Type B pancreatic cell (in vitro differentiated cells): ENCODE measurements around the gene ACSS1. TPM values are rescaled to one million over a fixed set of nuclear protein-coding genes. Genes with fewer than 3 reads are reported as not detected.

Experiments
- DNase-seq: peaks from one replicate; pipeline ENCODE4 v3.0.0; 2021; ENCODE audit warnings: mixed read lengths; ENCODE audit not compliant: unreplicated experiment; ENCODE audit errors: extremely low spot score
- H3K27ac Mint-ChIP-seq: 2 replicates; pipeline ENCODE4 v1.8.0; 2021; ENCODE audit warnings: mild to moderate bottlenecking, mixed read lengths
- H3K27me3 Mint-ChIP-seq: 2 replicates; pipeline ENCODE4 v1.8.0; 2021; ENCODE audit warnings: mixed read lengths
- H3K36me3 Mint-ChIP-seq: 2 replicates; pipeline ENCODE4 v1.8.0; 2021; ENCODE audit warnings: mixed read lengths
- H3K4me1 Mint-ChIP-seq: one replicate; pipeline ENCODE4 v1.8.0; 2021; ENCODE audit warnings: mixed read lengths; ENCODE audit not compliant: unreplicated experiment
- H3K4me3 Mint-ChIP-seq: 2 replicates; pipeline ENCODE4 v1.8.0; 2021; ENCODE audit warnings: mild to moderate bottlenecking, mixed read lengths
- H3K9me3 Mint-ChIP-seq: 2 replicates; pipeline ENCODE4 v1.8.0; 2021; ENCODE audit warnings: mixed read lengths
- total RNA-seq: library from RNA; stranded (reverse); gene quantifications from 2 replicates; pipeline ENCODE4 v1.2.1, GENCODE V29; 2021; ENCODE audit warnings: low replicate concordance
- TF ChIP-seq, protein P1 (sequence below): fragments of 200-600 bp; sonication (generic); conservative IDR thresholded peaks from 2 replicates; pipeline ENCODE4 v1.5.0; 2021; ENCODE audit warnings: antibody characterized with exemption, mild to moderate bottlenecking

The ACSS1 gene
- total RNA-seq, 1 donor from 2014 or later = 27.5 TPM

DNA sequence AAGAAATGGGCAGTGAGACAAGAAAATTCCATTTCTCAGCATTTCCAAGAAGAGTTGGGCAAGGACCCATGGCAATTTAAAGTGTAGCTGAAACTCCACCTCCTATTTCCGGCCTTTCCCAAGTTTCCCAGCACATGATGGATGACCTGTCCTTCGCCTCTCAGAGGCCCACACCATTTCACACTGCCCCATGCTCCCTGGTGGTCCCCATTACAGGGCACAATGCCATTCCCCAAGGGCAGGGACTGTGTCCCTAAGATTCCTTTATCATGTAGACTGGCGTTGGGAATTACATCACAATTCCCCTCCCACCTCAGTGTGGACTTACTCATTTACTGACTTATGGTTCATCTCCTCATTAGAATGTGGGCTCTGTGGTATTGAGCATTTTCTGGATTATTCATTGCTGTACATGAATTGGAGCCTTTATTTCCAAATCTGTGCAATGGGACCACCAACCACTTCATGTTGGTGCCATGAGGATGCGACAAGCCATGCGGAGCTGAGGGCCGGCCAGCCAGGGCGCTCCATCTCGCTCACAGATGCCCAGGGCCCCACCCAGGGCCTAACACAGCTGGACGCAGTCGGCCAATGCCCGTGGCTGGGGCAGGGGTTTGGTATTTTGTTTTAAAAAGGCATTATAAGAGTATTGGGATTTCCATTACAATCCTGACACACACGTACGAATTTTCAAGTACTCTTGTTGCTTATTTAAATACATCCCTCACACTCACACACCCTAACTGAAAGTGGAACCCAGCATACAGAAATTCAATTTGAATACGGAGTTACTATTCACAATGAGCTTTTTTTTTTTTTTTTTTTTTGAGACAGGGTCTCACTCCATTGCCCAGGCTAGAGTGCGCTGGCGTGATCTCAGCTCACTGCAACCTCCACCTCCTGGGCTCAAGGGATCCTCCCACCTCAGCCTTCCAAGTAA is 5.4 kb downstream of the ACSS1 start:
- Mint-ChIP-seq H3K27me3 (peaks cover 12% of the 10 kb centered on the region), H3K9me3 (no peaks in the 10 kb centered on the region), H3K4me3 (no peak overlapping the region), H3K27ac (no peak overlapping the region), H3K36me3 (no peaks in the 10 kb centered on the region), H3K4me1 (peaks cover 35% of the 10 kb centered on the region)
- TF ChIP-seq, protein P1, sequence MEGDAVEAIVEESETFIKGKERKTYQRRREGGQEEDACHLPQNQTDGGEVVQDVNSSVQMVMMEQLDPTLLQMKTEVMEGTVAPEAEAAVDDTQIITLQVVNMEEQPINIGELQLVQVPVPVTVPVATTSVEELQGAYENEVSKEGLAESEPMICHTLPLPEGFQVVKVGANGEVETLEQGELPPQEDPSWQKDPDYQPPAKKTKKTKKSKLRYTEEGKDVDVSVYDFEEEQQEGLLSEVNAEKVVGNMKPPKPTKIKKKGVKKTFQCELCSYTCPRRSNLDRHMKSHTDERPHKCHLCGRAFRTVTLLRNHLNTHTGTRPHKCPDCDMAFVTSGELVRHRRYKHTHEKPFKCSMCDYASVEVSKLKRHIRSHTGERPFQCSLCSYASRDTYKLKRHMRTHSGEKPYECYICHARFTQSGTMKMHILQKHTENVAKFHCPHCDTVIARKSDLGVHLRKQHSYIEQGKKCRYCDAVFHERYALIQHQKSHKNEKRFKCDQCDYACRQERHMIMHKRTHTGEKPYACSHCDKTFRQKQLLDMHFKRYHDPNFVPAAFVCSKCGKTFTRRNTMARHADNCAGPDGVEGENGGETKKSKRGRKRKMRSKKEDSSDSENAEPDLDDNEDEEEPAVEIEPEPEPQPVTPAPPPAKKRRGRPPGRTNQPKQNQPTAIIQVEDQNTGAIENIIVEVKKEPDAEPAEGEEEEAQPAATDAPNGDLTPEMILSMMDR = no peak
- no peak for DNase-seq

DNA sequence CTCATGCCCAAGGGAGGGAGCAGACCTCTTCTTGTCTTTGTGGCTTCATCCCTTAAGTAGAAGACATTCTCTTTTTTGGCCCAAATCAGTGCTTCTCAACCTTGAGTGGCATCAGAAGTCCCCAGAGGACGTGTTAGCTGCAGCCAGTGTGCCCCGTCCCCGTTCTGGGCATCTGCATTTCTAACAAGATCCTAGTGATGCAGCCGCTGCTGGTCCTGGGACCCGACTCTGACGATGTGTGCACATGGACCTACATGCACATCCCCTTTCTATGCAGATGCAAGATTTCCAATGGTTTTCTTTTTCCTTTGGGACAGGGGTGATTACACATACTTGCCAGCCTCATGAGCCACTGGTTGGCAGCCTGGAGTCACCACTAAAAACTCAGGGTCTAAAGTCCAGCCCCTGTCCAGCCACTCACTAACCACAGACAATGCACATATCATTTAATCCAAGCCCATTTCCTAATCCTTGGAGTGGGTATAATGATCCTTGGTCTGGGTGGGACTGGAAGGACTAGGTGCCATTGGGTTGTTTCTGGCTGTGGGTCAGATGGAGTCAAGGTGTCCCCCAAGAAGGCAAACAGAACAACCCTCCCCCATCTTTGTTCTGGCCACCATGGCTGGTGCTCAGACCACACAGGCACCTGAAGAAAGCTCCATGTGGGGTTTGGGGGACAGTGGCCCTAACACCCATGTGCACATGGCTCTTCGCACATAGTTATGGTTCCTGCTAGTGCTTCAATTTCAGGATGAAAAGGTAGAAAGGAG is 6.4 kb downstream of the ACSS1 start:
- Mint-ChIP-seq H3K9me3 (no peaks in the 10 kb centered on the region), H3K27me3 (peaks cover 12% of the 10 kb centered on the region), H3K36me3 (no peaks in the 10 kb centered on the region), H3K27ac (no peak overlapping the region), H3K4me3 (no peak overlapping the region), H3K4me1 (peaks cover 35% of the 10 kb centered on the region)
- TF ChIP-seq, protein P1 = no peak
- no peak for DNase-seq

DNA sequence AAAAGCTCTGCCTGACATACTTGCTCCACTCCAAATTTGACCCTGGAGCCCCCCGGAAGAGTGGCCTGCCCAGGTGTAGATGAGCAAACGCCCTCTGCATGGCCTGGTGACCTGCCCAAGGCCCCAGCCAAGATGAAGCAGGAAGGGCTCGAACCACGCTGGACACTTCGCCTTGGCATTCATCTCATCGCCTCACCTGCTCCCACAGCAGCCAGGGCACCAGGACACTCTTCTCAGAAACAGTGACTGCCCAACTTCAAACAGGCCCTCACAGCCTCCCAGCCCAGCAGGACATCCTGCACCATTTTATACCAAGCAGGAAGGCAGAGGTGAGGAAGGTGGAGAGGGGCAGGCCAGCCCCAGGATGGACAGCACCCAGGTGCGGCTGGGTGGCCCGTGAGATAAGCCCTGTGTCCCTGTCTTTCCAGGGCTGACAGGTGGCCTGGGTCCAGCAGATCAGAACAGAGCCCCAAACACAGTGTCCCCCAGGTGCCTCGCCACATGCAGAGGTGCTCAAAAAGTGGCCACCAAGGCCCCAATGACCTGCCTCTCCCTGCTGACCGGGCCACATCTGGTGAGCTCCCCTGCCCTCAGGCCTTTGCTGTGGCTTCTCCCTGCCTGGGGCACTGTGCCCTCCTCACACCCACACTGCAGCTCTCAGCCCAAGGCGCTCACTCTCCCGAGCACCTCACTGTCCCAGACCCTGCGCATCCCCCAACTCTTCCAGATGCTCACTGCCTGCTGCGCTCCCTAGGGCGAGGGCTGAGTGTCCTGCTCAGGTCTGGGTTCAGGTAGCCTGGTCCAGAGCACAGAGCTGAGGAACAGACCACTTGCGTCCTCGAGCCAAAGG is 7.2 kb downstream of the ACSS1 start:
- Mint-ChIP-seq H3K9me3 (no peaks in the 10 kb centered on the region), H3K27ac (no peak overlapping the region), H3K36me3 (no peaks in the 10 kb centered on the region), H3K4me1 (peaks cover 35% of the 10 kb centered on the region), H3K27me3 (peaks cover 7% of the 10 kb centered on the region), H3K4me3 (no peak overlapping the region)
- TF ChIP-seq, protein P1 = no peak
- no peak for DNase-seq

DNA sequence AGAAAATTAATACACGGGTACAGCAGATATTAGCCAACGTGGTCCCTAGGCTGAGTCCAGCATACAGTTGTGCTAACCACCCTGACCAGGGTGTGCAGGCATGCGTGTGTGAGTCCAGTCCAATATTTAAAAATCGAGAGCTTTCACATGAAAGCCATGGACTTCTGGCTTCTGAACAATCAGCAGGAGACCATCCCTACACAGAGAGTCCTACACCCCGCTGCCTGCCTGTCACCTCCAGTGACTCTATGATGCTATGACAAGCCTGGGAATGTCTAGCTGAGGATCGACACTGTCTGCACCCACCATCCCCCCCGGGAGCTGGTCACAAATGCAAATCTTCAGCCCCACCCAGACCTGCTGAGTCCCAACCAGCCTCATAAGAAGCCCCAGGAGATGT is 7.9 kb downstream of the ACSS1 start:
- Mint-ChIP-seq H3K4me1 (peaks cover 35% of the 10 kb centered on the region), H3K27me3 (peaks cover 4% of the 10 kb centered on the region), H3K36me3 (no peaks in the 10 kb centered on the region), H3K27ac (no peak overlapping the region), H3K9me3 (no peaks in the 10 kb centered on the region), H3K4me3 (no peak overlapping the region)
- TF ChIP-seq, protein P1 = no peak
- no peak for DNase-seq

DNA sequence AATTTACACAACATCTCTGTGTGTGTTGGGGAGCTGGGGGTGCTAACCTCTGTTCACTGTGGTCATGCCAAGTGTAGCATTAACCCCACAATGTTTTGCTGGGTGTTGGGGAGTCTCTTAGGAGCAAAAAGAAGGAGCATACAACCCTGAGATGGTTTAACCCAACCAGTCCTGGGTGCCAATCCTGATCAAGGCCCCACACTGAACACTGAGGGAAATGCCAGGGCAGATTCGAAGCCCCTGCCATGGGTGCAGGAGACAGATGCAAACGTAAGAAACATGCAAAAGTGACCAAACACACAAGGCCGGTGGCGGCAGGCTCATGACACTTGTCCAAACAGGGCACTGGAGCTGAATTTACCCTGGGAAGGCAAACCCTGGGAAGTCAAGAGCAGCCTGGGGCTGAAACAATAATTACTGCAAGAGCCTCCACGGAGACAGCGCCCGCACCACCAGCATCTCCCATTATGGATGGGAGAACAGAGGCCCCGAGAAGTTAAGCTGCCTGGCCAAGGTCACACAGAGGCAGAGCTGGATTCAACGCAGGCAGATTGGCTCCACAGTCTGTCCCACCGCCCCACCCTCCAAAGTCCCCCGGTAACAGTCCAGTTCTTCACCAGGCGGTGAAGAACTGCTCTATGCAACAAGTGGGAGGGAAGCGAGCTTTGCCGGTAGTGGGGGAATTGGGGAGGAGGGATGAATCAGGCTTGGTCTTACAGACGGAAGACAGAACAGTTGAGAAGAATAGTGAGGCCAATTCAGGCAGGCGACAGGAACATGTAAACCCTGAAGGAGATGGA is 8.5 kb downstream of the ACSS1 start:
- TF ChIP-seq, protein P1 = no peak
- Mint-ChIP-seq H3K27me3 (peaks cover 4% of the 10 kb centered on the region), H3K4me3 (no peak overlapping the region), H3K27ac (no peak overlapping the region), H3K9me3 (no peaks in the 10 kb centered on the region), H3K36me3 (no peaks in the 10 kb centered on the region), H3K4me1 (peaks cover 34% of the 10 kb centered on the region)
- no peak for DNase-seq
